ENCODE data around the gene BACE1.
"Not testable (repeated sequence)": the region's sequence is repeated elsewhere in the genome, so short reads cannot be mapped to it uniquely, and the experiment has no call there.

BACE1 gene

DNA sequence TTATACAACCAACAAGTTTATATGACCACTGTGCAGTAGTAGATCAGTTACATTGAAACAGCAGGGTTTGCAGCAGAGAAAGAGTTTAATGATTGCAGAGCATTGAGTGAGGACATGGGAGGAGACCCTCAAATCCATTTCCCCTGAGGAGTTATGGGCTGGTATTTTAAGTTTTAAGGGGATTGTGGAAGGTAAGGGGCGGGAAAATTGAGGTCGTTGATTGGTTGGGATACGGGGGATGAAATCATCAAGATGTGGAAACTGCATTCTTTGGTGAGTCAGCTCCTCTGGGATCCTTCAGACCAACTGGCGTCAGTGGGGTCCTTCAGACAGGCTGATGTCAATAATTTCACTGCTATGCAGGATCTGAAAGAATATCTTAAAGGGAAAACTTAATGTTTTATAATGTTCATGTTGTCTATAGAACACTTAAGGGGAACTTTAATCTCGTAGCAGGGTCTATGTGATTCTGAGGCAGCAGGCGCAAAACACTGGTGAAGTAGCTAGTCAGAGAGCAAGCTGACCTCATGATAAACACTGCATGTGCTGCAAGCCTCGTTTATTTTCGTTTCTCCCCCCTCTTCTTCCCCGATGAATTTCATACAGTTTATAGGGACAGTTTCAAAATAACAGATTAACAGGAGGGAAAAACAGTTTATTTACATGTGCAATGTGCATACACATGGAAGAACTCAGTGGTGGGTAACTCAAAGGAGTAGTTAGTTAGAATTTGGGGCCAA, 42.3 kb downstream of the BACE1 start:
- DNase-seq (ENCODE audit: low read depth in 2 of 2), result no peak

- DNase-seq (ENCODE audit: low read depth in 2 of 2), result not testable (repeated sequence)
Measured at GRCh38 chr11:117272175-117272574, 43.9 kb downstream of the BACE1 start.

DNA sequence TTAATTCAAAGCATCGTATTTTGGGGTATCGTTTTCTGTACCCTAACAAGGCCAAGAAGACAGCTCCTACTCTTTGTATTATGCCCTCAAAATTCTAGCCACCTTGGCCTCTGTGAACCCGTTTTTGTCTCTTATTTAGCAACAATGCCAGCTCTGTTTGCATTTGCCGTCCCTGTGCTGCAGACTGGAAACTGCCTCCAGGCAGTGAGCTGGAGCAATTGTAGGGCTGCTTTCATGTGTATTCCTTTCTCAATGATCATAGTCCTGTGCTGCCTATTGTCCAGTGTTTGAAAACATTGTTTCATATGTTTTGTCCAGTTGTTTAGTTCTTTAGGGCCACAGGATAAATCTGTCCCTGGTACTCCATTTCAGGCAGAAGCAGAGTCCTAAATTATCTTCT, 44.8 kb downstream of the BACE1 start:
- DNase-seq (ENCODE audit: low read depth in 2 of 2), result no peak

DNA sequence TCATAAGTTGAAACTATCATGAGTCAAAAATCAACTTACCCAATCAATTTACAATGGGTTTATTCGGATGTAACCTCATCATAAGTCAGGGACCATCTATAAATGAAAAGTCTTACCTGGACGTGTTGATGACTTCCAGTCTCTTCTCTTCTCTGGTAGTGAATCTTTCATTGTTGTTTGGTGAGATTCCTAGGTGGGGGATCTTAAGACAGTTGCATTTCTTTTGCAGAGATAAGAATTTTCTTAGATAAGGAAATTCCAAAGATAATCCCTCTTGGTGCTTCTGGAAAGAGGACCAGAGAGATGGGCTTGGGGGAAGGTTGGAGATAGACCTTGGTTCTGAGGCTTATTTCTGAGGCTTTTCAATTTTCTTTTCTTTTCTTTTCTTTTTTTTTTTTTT, 46.2 kb downstream of the BACE1 start:
- DNase-seq (ENCODE audit: low read depth in 2 of 2), result no peak

DNA sequence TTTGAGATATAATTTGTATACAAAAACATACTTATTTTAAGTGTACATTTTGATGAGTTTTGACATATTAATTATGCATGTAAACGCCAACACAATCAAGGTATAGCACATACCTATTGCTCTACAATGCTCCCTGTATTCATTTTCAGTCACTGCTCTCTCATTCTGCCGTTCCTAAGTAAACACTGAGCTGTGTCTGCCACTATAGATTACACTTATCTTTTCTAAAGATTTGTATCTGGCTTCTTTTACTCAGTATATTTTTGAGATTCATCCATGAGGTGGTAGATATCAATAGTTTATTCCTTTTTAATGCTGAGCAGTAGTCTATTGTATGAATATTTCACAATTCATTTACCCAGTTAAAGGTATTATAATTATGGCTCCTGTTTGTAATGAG, 50.3 kb downstream of the BACE1 start:
- DNase-seq (ENCODE audit: low read depth in 2 of 2), result no peak

DNA sequence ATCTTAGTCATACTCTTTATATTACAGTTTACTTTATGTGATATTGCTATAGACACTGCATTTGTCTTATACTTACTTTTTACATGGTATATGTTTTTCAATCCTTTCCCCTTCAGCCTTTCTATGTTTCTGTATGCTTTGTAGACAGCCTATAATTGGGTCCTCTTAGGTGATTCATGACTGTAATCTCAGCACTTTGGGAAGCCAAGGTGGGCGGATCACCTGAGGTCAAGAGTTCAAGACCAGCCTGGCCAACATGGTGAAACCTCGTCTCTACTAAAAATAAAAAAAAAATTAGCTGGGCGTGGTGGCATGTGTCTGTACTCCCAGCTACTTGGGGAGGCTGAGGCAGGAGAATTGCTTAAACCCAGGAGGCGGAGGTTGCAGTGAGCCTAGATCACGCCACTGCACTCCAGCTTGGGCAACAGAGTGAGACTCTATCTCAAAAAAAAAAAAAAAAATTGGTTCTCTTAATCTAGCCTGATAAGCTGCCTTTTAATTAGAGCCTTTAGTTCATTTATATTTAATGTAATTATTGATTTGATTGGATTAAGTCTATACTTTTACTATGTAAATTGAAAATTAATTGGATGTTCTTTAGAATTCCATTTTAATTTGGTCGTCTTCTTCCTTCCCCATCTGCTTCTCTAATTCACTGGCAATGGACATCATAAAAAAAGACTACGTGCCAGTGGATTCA, 51.3 kb downstream of the BACE1 start:
- DNase-seq (ENCODE audit: low read depth in 2 of 2), result not testable (repeated sequence)

- DNase-seq (ENCODE audit: low read depth in 2 of 2), result no peak
Measured at GRCh38 chr11:117259417-117259816, 56.6 kb downstream of the BACE1 start.

DNA sequence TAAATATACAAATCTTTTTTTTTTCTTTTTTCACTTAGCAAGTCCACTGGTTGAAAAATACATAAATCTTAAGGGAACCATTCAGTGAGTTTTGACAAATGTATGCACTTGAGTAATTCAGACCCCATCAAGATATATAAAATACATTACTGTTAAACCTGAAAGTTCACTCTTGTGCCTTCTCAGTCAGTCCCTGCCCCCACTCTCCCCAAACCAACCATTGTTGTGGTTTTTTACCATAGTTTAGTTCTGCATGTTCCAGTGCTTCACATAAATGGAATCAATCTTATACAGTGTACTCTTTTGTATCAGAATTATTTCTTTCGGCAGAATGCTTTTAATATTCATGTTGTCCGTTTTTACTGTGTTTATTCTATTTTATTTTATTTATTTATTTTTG, 57.5 kb downstream of the BACE1 start:
- DNase-seq (ENCODE audit: low read depth in 2 of 2), result no peak

GRCh38 chr11:117256573-117256972, 59.5 kb downstream of the BACE1 start:
- no peak for DNase-seq (ENCODE audit: low read depth in 2 of 2)

DNA sequence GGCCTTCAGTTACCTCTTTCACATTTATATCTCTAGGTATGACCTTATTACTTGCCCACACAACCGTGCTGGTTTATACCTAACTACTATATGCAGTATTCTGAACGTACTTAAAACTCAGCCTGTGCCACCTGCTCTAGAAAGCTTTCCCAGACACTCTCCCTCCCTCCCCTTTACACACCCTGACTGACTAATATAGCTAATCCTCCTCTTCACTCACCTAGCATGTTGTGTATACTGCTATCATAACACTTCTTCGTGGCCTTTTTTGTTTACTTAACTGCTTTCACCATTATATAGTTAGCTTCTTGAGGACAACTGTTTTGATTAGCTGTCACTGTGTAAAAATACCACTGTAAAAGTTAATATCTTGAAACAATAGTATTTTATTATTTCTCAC, 60.1 kb downstream of the BACE1 start:
- DNase-seq (ENCODE audit: low read depth in 2 of 2), result no peak

GRCh38 chr11:117251506-117251905, 64.5 kb downstream of the BACE1 start:
- DNase-seq (ENCODE audit: low read depth in 2 of 2), result no peak

- DNase-seq (ENCODE audit: low read depth in 2 of 2), result no peak
Measured at GRCh38 chr11:117249571-117249970, 66.5 kb downstream of the BACE1 start.

GRCh38 chr11:117248341-117248740, 67.7 kb downstream of the BACE1 start:
- no peak for DNase-seq (ENCODE audit: low read depth in 2 of 2)

DNA sequence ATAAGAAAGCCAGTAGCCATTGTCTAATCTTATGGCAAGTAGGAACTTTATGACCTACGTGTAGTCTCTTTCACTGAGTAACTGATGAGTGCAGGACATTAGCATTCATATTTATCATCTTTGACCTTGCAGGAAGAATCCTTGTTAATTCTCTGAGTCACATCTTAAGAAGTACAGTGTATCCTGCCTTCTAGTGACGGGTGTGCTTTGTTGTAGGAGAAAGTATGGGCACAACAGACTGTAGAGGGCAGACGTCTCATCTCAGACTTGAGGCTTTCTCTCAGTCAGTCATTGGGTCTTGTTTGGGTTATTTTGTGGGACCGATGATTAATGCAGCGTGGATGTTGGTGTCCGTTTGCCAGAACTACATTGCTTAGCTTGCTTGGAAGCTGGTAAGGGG, 76.8 kb downstream of the BACE1 start:
- no peak for DNase-seq (ENCODE audit: low read depth in 2 of 2)

DNA sequence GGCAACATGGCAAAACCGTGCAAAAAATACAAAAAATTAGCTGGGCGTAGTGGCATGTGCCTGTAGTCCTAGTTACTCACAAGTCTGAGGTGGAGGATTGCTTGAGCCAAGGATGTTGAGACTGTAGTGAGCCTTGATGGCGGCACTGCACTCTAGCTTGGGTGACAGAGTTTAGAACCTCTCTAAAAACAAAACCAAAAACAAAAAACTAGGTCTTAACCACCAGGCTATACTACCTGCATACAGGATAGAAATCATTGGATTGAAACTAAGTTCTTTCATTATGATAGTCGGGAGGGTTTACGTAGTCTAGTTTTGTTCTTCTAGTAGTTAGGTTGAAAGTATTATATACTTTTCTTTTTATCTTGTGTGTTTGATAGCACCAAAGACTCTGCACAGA, 77.8 kb downstream of the BACE1 start:
- DNase-seq (ENCODE audit: low read depth in 2 of 2), result no peak
